ENCODE results near the gene IGFBP5. TPM values are rescaled to one million over a fixed set of nuclear protein-coding genes. Genes with fewer than 3 reads are reported as not detected.

Gene IGFBP5
- polyA plus RNA-seq, 3 donors = not detected

DNA sequence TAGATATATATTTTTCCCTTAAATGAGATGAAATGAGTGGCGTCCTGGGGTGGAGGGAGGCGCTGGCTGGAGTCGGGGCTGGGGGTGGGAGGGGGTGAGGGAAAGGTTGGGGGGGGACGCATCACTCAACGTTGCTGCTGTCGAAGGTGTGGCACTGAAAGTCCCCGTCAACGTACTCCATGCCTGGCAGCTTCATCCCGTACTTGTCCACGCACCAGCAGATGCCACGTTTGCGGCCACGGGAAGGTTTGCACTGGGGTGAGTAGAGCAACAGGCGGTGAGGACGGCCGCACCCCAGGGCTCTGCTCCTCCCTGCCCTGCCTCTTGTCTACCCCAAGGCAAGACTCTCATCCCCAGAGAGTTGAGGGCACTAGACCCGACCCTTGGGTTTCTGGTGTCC, 18.7 kb downstream of the IGFBP5 start:
- Mint-ChIP-seq H3K36me3 (no peaks in the 10 kb centered on the region), H3K27me3 (ENCODE audit: low read depth in 3 of 3) (peaks cover 11 to 18% (median 12%) of the 10 kb centered on the region in 3 donors), H3K4me1 (no peaks in the 10 kb centered on the region), H3K9me3 (no peaks in the 10 kb centered on the region), H3K27ac (no peak overlapping the region), H3K4me3 (no peak overlapping the region)
- Histone ChIP-seq H3K9me3 (replicated peaks in 1 of 2; ENCODE audit: control insufficient read depth in 1 of 2, insufficient read depth in 1 of 2, low read length in 2 of 2) (no peaks in the 10 kb centered on the region), H3K79me2 (ENCODE audit: insufficient read depth, low read length) (no peaks in the 10 kb centered on the region), H2AFZ (ENCODE audit: insufficient read depth, low read depth, low read length, poor library complexity, severe bottlenecking) (no peak overlapping the region), H3K27ac (ENCODE audit: low read depth in 1 of 2, low read length in 2 of 2) (no peak overlapping the region), H3K4me3 (replicated peaks in 1 of 3; ENCODE audit: low read depth in 2 of 3, low read length in 3 of 3) (no peak overlapping the region), H3K9ac (ENCODE audit: insufficient read depth, low read length, poor library complexity, severe bottlenecking) (no peak overlapping the region), H3K4me2 (replicated peaks; ENCODE audit: extremely low read depth, low read length, poor library complexity, severe bottlenecking) (no peak overlapping the region), H3K4me1 (ENCODE audit: control insufficient read depth in 1 of 2, insufficient read depth in 2 of 2, low read length in 2 of 2) (no peaks in the 10 kb centered on the region), H4K20me1 (ENCODE audit: insufficient read depth, low read length) (no peaks in the 10 kb centered on the region), H3K36me3 (replicated peaks in 1 of 2; ENCODE audit: control insufficient read depth in 1 of 2, insufficient read depth in 2 of 2, low read length in 2 of 2) (no peaks in the 10 kb centered on the region), H3K27me3 (ENCODE audit: control insufficient read depth in 2 of 2, insufficient read depth in 2 of 2, low read length in 2 of 2) (no peaks in the 10 kb centered on the region)
- TF ChIP-seq, protein P1, sequence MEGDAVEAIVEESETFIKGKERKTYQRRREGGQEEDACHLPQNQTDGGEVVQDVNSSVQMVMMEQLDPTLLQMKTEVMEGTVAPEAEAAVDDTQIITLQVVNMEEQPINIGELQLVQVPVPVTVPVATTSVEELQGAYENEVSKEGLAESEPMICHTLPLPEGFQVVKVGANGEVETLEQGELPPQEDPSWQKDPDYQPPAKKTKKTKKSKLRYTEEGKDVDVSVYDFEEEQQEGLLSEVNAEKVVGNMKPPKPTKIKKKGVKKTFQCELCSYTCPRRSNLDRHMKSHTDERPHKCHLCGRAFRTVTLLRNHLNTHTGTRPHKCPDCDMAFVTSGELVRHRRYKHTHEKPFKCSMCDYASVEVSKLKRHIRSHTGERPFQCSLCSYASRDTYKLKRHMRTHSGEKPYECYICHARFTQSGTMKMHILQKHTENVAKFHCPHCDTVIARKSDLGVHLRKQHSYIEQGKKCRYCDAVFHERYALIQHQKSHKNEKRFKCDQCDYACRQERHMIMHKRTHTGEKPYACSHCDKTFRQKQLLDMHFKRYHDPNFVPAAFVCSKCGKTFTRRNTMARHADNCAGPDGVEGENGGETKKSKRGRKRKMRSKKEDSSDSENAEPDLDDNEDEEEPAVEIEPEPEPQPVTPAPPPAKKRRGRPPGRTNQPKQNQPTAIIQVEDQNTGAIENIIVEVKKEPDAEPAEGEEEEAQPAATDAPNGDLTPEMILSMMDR (IDR thresholded peaks at IDR 0.05) = no peak
- intact Hi-C loops (cut with micrococcal nuclease) = no loop called here
- DNase-seq = no peak
- WGBS (ENCODE audit: insufficient coverage) = 92% methylated on average over 14 of the region's 17 CpGs

DNA sequence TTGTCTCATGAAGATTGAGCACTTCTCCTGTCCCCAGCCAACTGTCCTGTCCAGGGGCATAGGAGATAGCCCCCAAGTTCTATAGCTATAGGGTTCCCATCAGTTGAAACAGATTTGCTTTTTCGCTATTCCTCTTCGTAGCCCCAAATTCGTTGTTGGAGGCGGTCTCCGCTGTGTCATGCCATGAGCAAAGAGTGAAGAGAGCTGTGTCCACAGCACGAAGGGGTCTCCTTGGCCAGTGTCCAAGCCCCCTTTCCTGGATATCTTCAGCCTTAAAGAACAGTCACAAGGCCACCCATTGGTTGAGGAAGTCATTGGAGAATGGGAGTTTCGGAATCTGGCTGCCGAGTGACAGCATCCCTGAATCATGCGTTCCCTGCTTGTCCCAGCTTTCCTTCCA, 21.0 kb downstream of the IGFBP5 start:
- intact Hi-C loops (cut with micrococcal nuclease) = no loop called here
- Mint-ChIP-seq H3K27ac (no peak overlapping the region), H3K36me3 (no peaks in the 10 kb centered on the region), H3K4me1 (no peaks in the 10 kb centered on the region), H3K9me3 (peaks cover 0 to 2% (median 0%) of the 10 kb centered on the region in 7 donors), H3K4me3 (no peak overlapping the region), H3K27me3 (ENCODE audit: low read depth in 3 of 3) (peaks cover 14 to 19% (median 15%) of the 10 kb centered on the region in 3 donors)
- TF ChIP-seq, protein P1 (IDR thresholded peaks at IDR 0.05) = no peak
- H3K9me3 ChIP-seq (replicated peaks in 1 of 2; ENCODE audit: control insufficient read depth in 1 of 2, insufficient read depth in 1 of 2, low read length in 2 of 2) = no peaks in the 10 kb centered on the region
- no peaks in the 10 kb centered on the region for H4K20me1 ChIP-seq (ENCODE audit: insufficient read depth, low read length)
- WGBS (ENCODE audit: insufficient coverage) = 89% methylated on average over 6 of the region's 9 CpGs
- no peaks in the 10 kb centered on the region for H3K27me3 ChIP-seq (ENCODE audit: control insufficient read depth in 2 of 2, insufficient read depth in 2 of 2, low read length in 2 of 2)
- no peaks in the 10 kb centered on the region for H3K4me1 ChIP-seq (ENCODE audit: control insufficient read depth in 1 of 2, insufficient read depth in 2 of 2, low read length in 2 of 2)
- H3K79me2 ChIP-seq (ENCODE audit: insufficient read depth, low read length) = no peaks in the 10 kb centered on the region
- no peak overlapping the region for H2AFZ ChIP-seq (ENCODE audit: insufficient read depth, low read depth, low read length, poor library complexity, severe bottlenecking)
- no peak overlapping the region for H3K27ac ChIP-seq (ENCODE audit: low read depth in 1 of 2, low read length in 2 of 2)
- no peak for DNase-seq
- H3K4me2 ChIP-seq (replicated peaks; ENCODE audit: extremely low read depth, low read length, poor library complexity, severe bottlenecking) = no peak overlapping the region
- H3K9ac ChIP-seq (ENCODE audit: insufficient read depth, low read length, poor library complexity, severe bottlenecking) = no peak overlapping the region
- no peak overlapping the region for H3K4me3 ChIP-seq (replicated peaks in 1 of 3; ENCODE audit: low read depth in 2 of 3, low read length in 3 of 3)
- H3K36me3 ChIP-seq (replicated peaks in 1 of 2; ENCODE audit: control insufficient read depth in 1 of 2, insufficient read depth in 2 of 2, low read length in 2 of 2) = no peaks in the 10 kb centered on the region

Measured in CD14-positive monocyte (primary cell).